ENCODE data around the gene KCTD20.

GRCh38 chr6:36422714-36423100, 20.1 kb upstream of the KCTD20 start:
- TF ChIP-seq CTCF (IDR thresholded peaks at IDR 0.05) (no peak), POLR2A (IDR thresholded peaks at IDR 0.05) (no peak)

Data from thyroid gland (tissue), 4 donors.